WTC11 (cell line): ENCODE data around the gene THAP2. TPM values are rescaled to one million over a fixed set of nuclear protein-coding genes. Genes with fewer than 3 reads are reported as not detected.
"Not testable (repeated sequence)": the region's sequence is repeated elsewhere in the genome, so short reads cannot be mapped to it uniquely, and the experiment has no call there.

ENCODE experiments used
- ATAC-seq: fragments of 200-7000 bp; cut with Tn5 transposase; 2 replicates; pipeline ENCODE4 v1.10.0; 2021; ENCODE audit warnings: mild to moderate bottlenecking, moderate library complexity
- CTCF ChIA-PET: fragments of 300-600 bp; sonication (Branson Sonifier 250); formaldehyde crosslinking; loops from one replicate; lab custom pipeline; 2021; ENCODE audit warnings: antibody characterized with exemption; lab: Charles Lee
- POLR2A ChIA-PET: fragments of 350-600 bp; sonication (Branson Sonifier 250); formaldehyde crosslinking; loops from one replicate; lab custom pipeline; 2021; ENCODE audit warnings: antibody characterized with exemption; lab: Charles Lee
- DNase-seq: peaks from one replicate; pipeline ENCODE4 v3.0.0; 2021; ENCODE audit warnings: low spot score
- H3K27ac Mint-ChIP-seq: 2 replicates; pipeline ENCODE4 v1.8.0; 2021; ENCODE audit warnings: mixed read lengths
- H3K27me3 Mint-ChIP-seq: 2 replicates; pipeline ENCODE4 v1.8.0; 2021; ENCODE audit warnings: low read depth, mild to moderate bottlenecking, moderate library complexity, mixed read lengths
- H3K36me3 Mint-ChIP-seq: 2 replicates; pipeline ENCODE4 v1.8.0; 2021; ENCODE audit warnings: mixed read lengths
- H3K4me1 Mint-ChIP-seq: 2 replicates; pipeline ENCODE4 v1.8.0; 2022; ENCODE audit warnings: mixed read lengths
- H3K4me3 Mint-ChIP-seq: 2 replicates; pipeline ENCODE4 v1.8.0; 2021; ENCODE audit warnings: mild to moderate bottlenecking, moderate library complexity, mixed read lengths
- H3K9me3 Mint-ChIP-seq: 2 replicates; pipeline ENCODE4 v1.8.0; 2021; ENCODE audit warnings: mixed read lengths
- EMX1 ChIP-seq: fragments of 250-450 bp; sonication (Bioruptor Pico); IDR thresholded peaks from 2 replicates; pipeline ENCODE4 v1.8.0; 2021; ENCODE audit warnings: mild to moderate bottlenecking
- ESRRA ChIP-seq: sonication (generic); formaldehyde crosslinking; IDR thresholded peaks from 2 replicates; pipeline ENCODE4 v1.8.1; 2022; ENCODE audit warnings: mild to moderate bottlenecking, missing genetic modification reagents, borderline replicate concordance
- JUN ChIP-seq: sonication (generic); formaldehyde crosslinking; IDR thresholded peaks from 2 replicates; pipeline ENCODE4 v1.8.0; 2023; ENCODE audit warnings: mild to moderate bottlenecking, missing genetic modification reagents
- NFE2L1 ChIP-seq: sonication (generic); formaldehyde crosslinking; IDR thresholded peaks from 2 replicates; pipeline ENCODE4 v1.8.1; 2023; ENCODE audit warnings: missing genetic modification reagents
- NR1H2 ChIP-seq: sonication (generic); formaldehyde crosslinking; IDR thresholded peaks from 2 replicates; pipeline ENCODE4 v1.9.0; 2021; ENCODE audit warnings: mild to moderate bottlenecking, moderate library complexity, missing genetic modification reagents
- NR3C1 ChIP-seq: sonication (generic); formaldehyde crosslinking; conservative IDR thresholded peaks from 2 replicates; pipeline ENCODE4 v1.8.1; 2023; ENCODE audit warnings: low read depth, mild to moderate bottlenecking, missing genetic modification reagents
- RELA ChIP-seq: sonication (generic); formaldehyde crosslinking; IDR thresholded peaks from 2 replicates; pipeline ENCODE4 v1.8.1; 2022; ENCODE audit warnings: missing genetic modification reagents, mild to moderate bottlenecking, borderline replicate concordance
- SOX15 ChIP-seq: fragments of 250-450 bp; sonication (Bioruptor Pico); IDR thresholded peaks from 2 replicates; pipeline ENCODE4 v1.9.0; 2021; ENCODE audit warnings: mild to moderate bottlenecking
- ZBTB21 ChIP-seq: sonication (generic); formaldehyde crosslinking; IDR thresholded peaks from 2 replicates; pipeline ENCODE4 v1.8.1; 2023; ENCODE audit warnings: mild to moderate bottlenecking, missing genetic modification reagents, borderline replicate concordance
- ZNF396 ChIP-seq: fragments of 250-450 bp; sonication (Bioruptor Pico); IDR thresholded peaks from 2 replicates; pipeline ENCODE4 v1.8.0; 2021; ENCODE audit warnings: mild to moderate bottlenecking, moderate library complexity, borderline replicate concordance
- ZNF423 ChIP-seq: fragments of 250-450 bp; sonication (Bioruptor Pico); IDR thresholded peaks from 2 replicates; pipeline ENCODE4 v2.1.2; 2022; ENCODE audit warnings: mild to moderate bottlenecking, moderate library complexity
- total RNA-seq: library from RNA; stranded (reverse); gene quantifications from 3 replicates; pipeline ENCODE4 v1.2.3, GENCODE V29; 2021
- TF ChIP-seq, protein P1 (sequence below): sonication (generic); formaldehyde crosslinking; IDR thresholded peaks from 2 replicates; pipeline ENCODE4 v1.8.0; 2023; ENCODE audit warnings: mild to moderate bottlenecking, missing genetic modification reagents
- TF ChIP-seq, protein P2 (sequence below): sonication (generic); formaldehyde crosslinking; IDR thresholded peaks from 2 replicates; pipeline ENCODE4 v1.8.1; 2023; ENCODE audit warnings: mild to moderate bottlenecking, missing genetic modification reagents, borderline replicate concordance
- TF ChIP-seq, protein P3 (sequence below): sonication (generic); formaldehyde crosslinking; IDR thresholded peaks from 2 replicates; pipeline ENCODE4 v1.8.1; 2022; ENCODE audit warnings: mild to moderate bottlenecking, moderate library complexity, missing genetic modification reagents
- TF ChIP-seq, protein P4 (sequence below): sonication (generic); formaldehyde crosslinking; conservative IDR thresholded peaks from 2 replicates; pipeline ENCODE4 v1.8.1; 2023; ENCODE audit warnings: mild to moderate bottlenecking, low read depth, missing genetic modification reagents, moderate library complexity

Gene THAP2
- total RNA-seq, 1 experiment from 2014 or later, result 6.4 TPM

DNA sequence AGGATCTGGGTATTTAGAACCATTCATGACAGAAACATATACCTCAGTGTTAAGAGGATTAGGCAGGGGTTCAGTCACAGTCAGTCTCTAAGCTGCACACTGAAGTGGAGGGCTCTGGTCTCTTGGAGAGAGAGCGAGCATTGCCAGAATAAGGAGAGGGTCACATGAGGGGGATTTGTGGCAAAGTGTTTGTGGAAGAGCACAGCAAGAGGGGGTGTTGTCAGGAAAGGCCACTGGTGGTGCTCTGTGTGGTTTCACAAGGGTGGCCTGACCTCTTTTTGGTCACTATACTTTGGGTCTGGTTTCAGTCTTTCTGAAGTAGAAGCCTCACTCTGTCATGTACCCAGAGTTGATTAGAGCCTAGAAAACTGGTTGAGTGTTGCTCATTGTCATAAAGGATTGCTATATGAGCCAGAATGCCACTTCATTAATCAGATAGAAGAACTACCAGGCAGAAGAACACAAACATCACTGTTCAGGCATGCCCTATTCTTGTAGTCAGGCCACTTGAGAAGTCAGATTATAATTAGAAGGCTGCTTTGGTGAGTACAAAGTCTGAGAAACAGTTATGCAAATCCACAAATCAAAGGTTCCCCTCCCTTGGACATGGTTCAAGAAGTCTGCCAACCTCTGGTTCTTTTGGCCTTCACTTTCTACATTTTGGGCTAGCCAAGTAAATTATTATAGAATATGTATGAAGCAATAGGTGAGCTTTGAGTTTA lies 30.2 kb downstream of the THAP2 start:
- CTCF ChIA-PET, result no interaction called here
- no peak for TF ChIP-seq NFE2L1 (CRISPR knock-in tag)
- no peak for TF ChIP-seq SOX15
- TF ChIP-seq, protein P1, sequence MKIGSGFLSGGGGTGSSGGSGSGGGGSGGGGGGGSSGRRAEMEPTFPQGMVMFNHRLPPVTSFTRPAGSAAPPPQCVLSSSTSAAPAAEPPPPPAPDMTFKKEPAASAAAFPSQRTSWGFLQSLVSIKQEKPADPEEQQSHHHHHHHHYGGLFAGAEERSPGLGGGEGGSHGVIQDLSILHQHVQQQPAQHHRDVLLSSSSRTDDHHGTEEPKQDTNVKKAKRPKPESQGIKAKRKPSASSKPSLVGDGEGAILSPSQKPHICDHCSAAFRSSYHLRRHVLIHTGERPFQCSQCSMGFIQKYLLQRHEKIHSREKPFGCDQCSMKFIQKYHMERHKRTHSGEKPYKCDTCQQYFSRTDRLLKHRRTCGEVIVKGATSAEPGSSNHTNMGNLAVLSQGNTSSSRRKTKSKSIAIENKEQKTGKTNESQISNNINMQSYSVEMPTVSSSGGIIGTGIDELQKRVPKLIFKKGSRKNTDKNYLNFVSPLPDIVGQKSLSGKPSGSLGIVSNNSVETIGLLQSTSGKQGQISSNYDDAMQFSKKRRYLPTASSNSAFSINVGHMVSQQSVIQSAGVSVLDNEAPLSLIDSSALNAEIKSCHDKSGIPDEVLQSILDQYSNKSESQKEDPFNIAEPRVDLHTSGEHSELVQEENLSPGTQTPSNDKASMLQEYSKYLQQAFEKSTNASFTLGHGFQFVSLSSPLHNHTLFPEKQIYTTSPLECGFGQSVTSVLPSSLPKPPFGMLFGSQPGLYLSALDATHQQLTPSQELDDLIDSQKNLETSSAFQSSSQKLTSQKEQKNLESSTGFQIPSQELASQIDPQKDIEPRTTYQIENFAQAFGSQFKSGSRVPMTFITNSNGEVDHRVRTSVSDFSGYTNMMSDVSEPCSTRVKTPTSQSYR (CRISPR knock-in tag), result no peak
- TF ChIP-seq, protein P2, sequence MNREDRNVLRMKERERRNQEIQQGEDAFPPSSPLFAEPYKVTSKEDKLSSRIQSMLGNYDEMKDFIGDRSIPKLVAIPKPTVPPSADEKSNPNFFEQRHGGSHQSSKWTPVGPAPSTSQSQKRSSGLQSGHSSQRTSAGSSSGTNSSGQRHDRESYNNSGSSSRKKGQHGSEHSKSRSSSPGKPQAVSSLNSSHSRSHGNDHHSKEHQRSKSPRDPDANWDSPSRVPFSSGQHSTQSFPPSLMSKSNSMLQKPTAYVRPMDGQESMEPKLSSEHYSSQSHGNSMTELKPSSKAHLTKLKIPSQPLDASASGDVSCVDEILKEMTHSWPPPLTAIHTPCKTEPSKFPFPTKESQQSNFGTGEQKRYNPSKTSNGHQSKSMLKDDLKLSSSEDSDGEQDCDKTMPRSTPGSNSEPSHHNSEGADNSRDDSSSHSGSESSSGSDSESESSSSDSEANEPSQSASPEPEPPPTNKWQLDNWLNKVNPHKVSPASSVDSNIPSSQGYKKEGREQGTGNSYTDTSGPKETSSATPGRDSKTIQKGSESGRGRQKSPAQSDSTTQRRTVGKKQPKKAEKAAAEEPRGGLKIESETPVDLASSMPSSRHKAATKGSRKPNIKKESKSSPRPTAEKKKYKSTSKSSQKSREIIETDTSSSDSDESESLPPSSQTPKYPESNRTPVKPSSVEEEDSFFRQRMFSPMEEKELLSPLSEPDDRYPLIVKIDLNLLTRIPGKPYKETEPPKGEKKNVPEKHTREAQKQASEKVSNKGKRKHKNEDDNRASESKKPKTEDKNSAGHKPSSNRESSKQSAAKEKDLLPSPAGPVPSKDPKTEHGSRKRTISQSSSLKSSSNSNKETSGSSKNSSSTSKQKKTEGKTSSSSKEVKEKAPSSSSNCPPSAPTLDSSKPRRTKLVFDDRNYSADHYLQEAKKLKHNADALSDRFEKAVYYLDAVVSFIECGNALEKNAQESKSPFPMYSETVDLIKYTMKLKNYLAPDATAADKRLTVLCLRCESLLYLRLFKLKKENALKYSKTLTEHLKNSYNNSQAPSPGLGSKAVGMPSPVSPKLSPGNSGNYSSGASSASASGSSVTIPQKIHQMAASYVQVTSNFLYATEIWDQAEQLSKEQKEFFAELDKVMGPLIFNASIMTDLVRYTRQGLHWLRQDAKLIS (CRISPR knock-in tag), result no peak
- no peak for TF ChIP-seq ZBTB21 (CRISPR knock-in tag)
- no peak for TF ChIP-seq ZNF396 (CRISPR knock-in tag)
- no peak for TF ChIP-seq ESRRA (CRISPR knock-in tag)
- no peak for TF ChIP-seq NR3C1 (CRISPR knock-in tag)
- TF ChIP-seq ZNF423 (CRISPR knock-in tag), result no peak
- DNase-seq (no peak), ATAC-seq (no peak)
- POLR2A ChIA-PET, result no interaction called here
- Mint-ChIP-seq H3K27ac (peak overlapping the region; percentile 46; the same call in 1 of the 2 replicates), H3K9me3 (no peaks in the 10 kb centered on the region), H3K36me3 (peaks cover 10% of the 10 kb centered on the region), H3K4me3 (no peak overlapping the region), H3K4me1 (peaks cover 5% of the 10 kb centered on the region; the same call in 1 of the 2 replicates), H3K27me3 (no peaks in the 10 kb centered on the region)

DNA sequence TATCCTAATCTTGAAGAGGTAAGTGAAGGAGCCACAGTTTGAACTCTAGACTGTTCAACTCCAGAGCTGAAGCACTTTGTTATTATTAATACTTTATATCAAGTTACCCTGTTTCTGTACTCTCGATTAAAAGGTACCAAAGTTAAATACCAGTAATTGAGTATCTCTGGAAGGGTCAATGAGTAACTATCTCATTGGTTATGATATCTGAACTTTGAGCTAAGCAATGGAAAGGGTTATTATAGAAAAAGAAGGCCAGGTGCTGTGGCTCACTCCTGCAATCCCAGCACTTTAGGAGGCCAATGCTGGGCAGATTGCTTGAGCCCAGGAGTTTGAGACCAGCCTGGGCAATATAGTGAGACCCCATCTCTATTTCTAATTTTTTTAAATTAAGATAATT lies 31.7 kb downstream of the THAP2 start:
- ChIA-PET CTCF (interaction anchor here (0.8 kb wide), 1 partner anchor 9 kb away, joined by 3 read pairs; no protein-coding TSS in a partner anchor), POLR2A (interaction anchor here (1.6 kb wide), 1 partner anchor 10 kb away, joined by 4 read pairs; the partner anchor contains the start of gene TMEM19)
- no peak overlapping the region for H3K27ac Mint-ChIP-seq
- no peaks in the 10 kb centered on the region for H3K27me3 Mint-ChIP-seq
- H3K9me3 Mint-ChIP-seq, result no peaks in the 10 kb centered on the region
- H3K4me1 Mint-ChIP-seq, result peaks cover 5% of the 10 kb centered on the region; the same call in 1 of the 2 replicates
- no peak overlapping the region for H3K4me3 Mint-ChIP-seq
- ATAC-seq, result no peak
- TF ChIP-seq NR1H2 (no peak), SOX15 (no peak), EMX1 (no peak), JUN (CRISPR knock-in tag) (no peak), RELA (CRISPR knock-in tag) (no peak), ZNF423 (CRISPR knock-in tag) (no peak)
- TF ChIP-seq, protein P3, sequence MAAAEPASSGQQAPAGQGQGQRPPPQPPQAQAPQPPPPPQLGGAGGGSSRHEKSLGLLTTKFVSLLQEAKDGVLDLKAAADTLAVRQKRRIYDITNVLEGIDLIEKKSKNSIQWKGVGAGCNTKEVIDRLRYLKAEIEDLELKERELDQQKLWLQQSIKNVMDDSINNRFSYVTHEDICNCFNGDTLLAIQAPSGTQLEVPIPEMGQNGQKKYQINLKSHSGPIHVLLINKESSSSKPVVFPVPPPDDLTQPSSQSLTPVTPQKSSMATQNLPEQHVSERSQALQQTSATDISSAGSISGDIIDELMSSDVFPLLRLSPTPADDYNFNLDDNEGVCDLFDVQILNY (CRISPR knock-in tag), result no peak
- TF ChIP-seq, protein P4, sequence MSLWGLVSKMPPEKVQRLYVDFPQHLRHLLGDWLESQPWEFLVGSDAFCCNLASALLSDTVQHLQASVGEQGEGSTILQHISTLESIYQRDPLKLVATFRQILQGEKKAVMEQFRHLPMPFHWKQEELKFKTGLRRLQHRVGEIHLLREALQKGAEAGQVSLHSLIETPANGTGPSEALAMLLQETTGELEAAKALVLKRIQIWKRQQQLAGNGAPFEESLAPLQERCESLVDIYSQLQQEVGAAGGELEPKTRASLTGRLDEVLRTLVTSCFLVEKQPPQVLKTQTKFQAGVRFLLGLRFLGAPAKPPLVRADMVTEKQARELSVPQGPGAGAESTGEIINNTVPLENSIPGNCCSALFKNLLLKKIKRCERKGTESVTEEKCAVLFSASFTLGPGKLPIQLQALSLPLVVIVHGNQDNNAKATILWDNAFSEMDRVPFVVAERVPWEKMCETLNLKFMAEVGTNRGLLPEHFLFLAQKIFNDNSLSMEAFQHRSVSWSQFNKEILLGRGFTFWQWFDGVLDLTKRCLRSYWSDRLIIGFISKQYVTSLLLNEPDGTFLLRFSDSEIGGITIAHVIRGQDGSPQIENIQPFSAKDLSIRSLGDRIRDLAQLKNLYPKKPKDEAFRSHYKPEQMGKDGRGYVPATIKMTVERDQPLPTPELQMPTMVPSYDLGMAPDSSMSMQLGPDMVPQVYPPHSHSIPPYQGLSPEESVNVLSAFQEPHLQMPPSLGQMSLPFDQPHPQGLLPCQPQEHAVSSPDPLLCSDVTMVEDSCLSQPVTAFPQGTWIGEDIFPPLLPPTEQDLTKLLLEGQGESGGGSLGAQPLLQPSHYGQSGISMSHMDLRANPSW (CRISPR knock-in tag), result no peak
- H3K36me3 Mint-ChIP-seq, result peaks cover 17% of the 10 kb centered on the region
- no peak for DNase-seq

DNA sequence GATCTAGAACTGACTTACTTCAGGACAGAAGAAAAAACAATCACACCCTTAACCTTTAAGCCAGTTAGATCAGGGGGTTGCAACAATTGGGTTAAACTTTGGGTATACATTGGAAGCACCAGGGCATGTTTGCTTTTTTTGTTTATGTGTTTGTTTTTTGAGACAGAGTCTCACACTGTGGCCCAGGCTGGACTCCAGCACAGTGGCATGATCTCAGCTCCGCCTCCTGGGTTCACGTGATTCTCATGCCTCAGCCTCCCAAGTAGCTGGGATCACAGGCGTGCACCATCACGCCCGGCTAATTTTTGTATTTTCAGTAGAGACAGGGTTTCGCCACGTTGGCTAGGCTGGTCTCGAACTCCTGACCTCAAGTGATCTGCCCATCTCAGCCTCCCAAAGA lies 38.1 kb downstream of the THAP2 start:
- POLR2A ChIA-PET, H3K27me3 Mint-ChIP-seq, H3K4me1 Mint-ChIP-seq, H3K27ac Mint-ChIP-seq, CTCF ChIA-PET, ATAC-seq, DNase-seq, H3K9me3 Mint-ChIP-seq, H3K4me3 Mint-ChIP-seq: not testable (repeated sequence)
- peaks cover 17% of the 10 kb centered on the region for H3K36me3 Mint-ChIP-seq
